HCT116 (cell line): ENCODE results near the gene MAST4. TPM values are rescaled to one million over a fixed set of nuclear protein-coding genes. Genes with fewer than 3 reads are reported as not detected.

Experiments used
- ATAC-seq: fragments of 200-7000 bp; cut with Tn5 transposase; 2 replicates; pipeline ENCODE4 v1.9.1; 2020; ENCODE audit warnings: mild to moderate bottlenecking, moderate library complexity
- BruUV-seq: library from RNA; stranded (reverse); fragments of 400-500 nt; replicated peaks from 2 replicates; lab custom pipeline; 2021; lab: Mats Ljungman, UMichigan
- CTCF ChIA-PET: fragments of 300-600 bp; sonication (Branson Sonifier 250); formaldehyde crosslinking; loops from one replicate; lab custom pipeline; 2021; ENCODE audit warnings: antibody characterized with exemption; lab: Charles Lee
- POLR2A ChIA-PET: fragments of 300-600, 350-600 bp; sonication (Branson Sonifier 250); formaldehyde crosslinking; loops from one replicate; lab custom pipeline; 2021; ENCODE audit warnings: antibody characterized with exemption; lab: Charles Lee
- RAD21 ChIA-PET, 2 experiments: fragments of 300-600 bp; sonication (Branson Sonifier 250); formaldehyde crosslinking; loops; one replicate each; lab custom pipeline; 2023; ENCODE audit warnings: low total read pairs in 2 of 2; ENCODE audit not compliant: uncharacterized antibody in 2 of 2, unreplicated experiment in 2 of 2, low non-redundant PET in 1 of 2; lab: Charles Lee
- DNase-seq: peaks from one replicate; pipeline ENCODE4 v3.0.0-alpha.2; 2010; ENCODE audit warnings: low read depth, low spot score
- H2AFZ ChIP-seq: fragments of 200-600 bp; shearing (Covaris generic), sonication (generic); 2 replicates; pipeline ENCODE4 v1.6.1; 2017; ENCODE audit warnings: low read depth, mixed run types, mixed read lengths, antibody characterized with exemption, low read length; ENCODE audit not compliant: poor library complexity, severe bottlenecking
- H3K27ac ChIP-seq: 2 replicates; pipeline ENCODE4 v1.5.1; 2012; ENCODE audit warnings: low read depth, low read length
- H3K27me3 ChIP-seq: fragments of 200-600 bp; sonication (generic); 2 replicates; pipeline ENCODE4 v1.6.1; 2016; ENCODE audit warnings: mixed run types, low read length, mixed read lengths; ENCODE audit not compliant: insufficient read depth
- H3K36me3 ChIP-seq, 2 experiments: fragments of 200-500 bp in 1 of 2; fragments of 200-600 bp in 1 of 2; sonication (Bioruptor generic) in 1 of 2; sonication (generic) in 1 of 2; 2 replicates each; pipeline versions ENCODE4 v1.5.1 to v1.6.1; 2014 to 2016; ENCODE audit warnings: low read length in 2 of 2, inconsistent platforms in 1 of 2, mixed read lengths in 1 of 2, mixed run types in 1 of 2; ENCODE audit not compliant: insufficient read depth in 2 of 2, control insufficient read depth in 1 of 2
- H3K4me1 ChIP-seq, 2 experiments: fragments of 200-600 bp in 1 of 2; sonication (generic) in 1 of 2; 2 replicates each; pipeline versions ENCODE4 v1.5.1 to v1.6.1; 2012 to 2017; ENCODE audit warnings: low read length in 2 of 2, inconsistent platforms in 1 of 2, mild to moderate bottlenecking in 1 of 2, mixed read lengths in 1 of 2, mixed run types in 1 of 2, moderate library complexity in 1 of 2; ENCODE audit not compliant: insufficient read depth in 2 of 2, control insufficient read depth in 1 of 2
- H3K4me2 ChIP-seq: fragments of 200-600 bp; sonication (generic); 2 replicates; pipeline ENCODE4 v1.6.1; 2017; ENCODE audit warnings: mixed run types, low read length, mixed read lengths
- H3K4me3 ChIP-seq, 2 experiments: fragments of 200-600 bp in 1 of 2; sonication (generic) in 1 of 2; replicated peaks in 1 of 2; 2 replicates each; pipeline ENCODE4 v1.5.1; 2011 to 2016; ENCODE audit warnings: low read length in 2 of 2, control low read depth in 1 of 2, low read depth in 1 of 2, mild to moderate bottlenecking in 1 of 2, mixed read lengths in 1 of 2, mixed run types in 1 of 2
- H3K79me2 ChIP-seq: fragments of 200-600 bp; sonication (generic); 2 replicates; pipeline ENCODE4 v1.6.1; 2017; ENCODE audit warnings: mild to moderate bottlenecking, mixed run types, low read length, moderate library complexity, mixed read lengths; ENCODE audit not compliant: insufficient read depth
- H3K9ac ChIP-seq: fragments of 200-600 bp; sonication (generic); 2 replicates; pipeline ENCODE4 v1.6.1; 2016; ENCODE audit warnings: low read length, mixed read lengths
- H3K9me2 ChIP-seq: fragments of 200-600 bp; sonication (generic), shearing (Covaris generic); 2 replicates; pipeline ENCODE4 v1.6.1; 2017; ENCODE audit warnings: mixed run types, mild to moderate bottlenecking, moderate library complexity; ENCODE audit not compliant: insufficient read depth
- H3K9me3 ChIP-seq, 2 experiments: fragments of 200-500 bp in 1 of 2; fragments of 200-600 bp in 1 of 2; sonication (Bioruptor generic) in 1 of 2; sonication (generic) in 1 of 2; 2 replicates each; pipeline ENCODE4 v1.6.1; 2014 to 2017; ENCODE audit warnings: low read length in 2 of 2, mixed read lengths in 2 of 2, inconsistent platforms in 1 of 2, low read depth in 1 of 2, mild to moderate bottlenecking in 1 of 2, mixed run types in 1 of 2, moderate library complexity in 1 of 2; ENCODE audit not compliant: control insufficient read depth in 1 of 2, insufficient read depth in 1 of 2
- H4K20me1 ChIP-seq: fragments of 200-600 bp; sonication (generic), shearing (Covaris generic); 2 replicates; pipeline ENCODE4 v1.6.1; 2017; ENCODE audit warnings: mixed run types, mild to moderate bottlenecking, moderate library complexity; ENCODE audit not compliant: insufficient read depth
- CBX3 ChIP-seq: IDR thresholded peaks from 2 replicates; pipeline ENCODE4 v1.6.1; 2012; ENCODE audit warnings: low read depth
- EZH2phosphoT487 ChIP-seq: fragments of 200-600 bp; IDR thresholded peaks from 2 replicates; pipeline ENCODE4 v1.6.1; 2018; ENCODE audit warnings: antibody characterized with exemption, borderline replicate concordance
- FOSL1 ChIP-seq: IDR thresholded peaks from 2 replicates; pipeline ENCODE4 v1.6.1; 2012; ENCODE audit warnings: low read depth
- JUND ChIP-seq: IDR thresholded peaks from 2 replicates; pipeline ENCODE4 v1.6.1; 2012
- RAD21 ChIP-seq: IDR thresholded peaks from 2 replicates; pipeline ENCODE4 v1.6.1; 2012; ENCODE audit warnings: low read depth, mild to moderate bottlenecking
- TCF7L2 ChIP-seq: IDR thresholded peaks from 2 replicates; pipeline ENCODE4 v1.7.0; 2011; ENCODE audit warnings: borderline replicate concordance, inconsistent platforms; ENCODE audit not compliant: insufficient read depth, insufficient read length; ENCODE audit errors: extremely low read depth
- YY1 ChIP-seq: IDR thresholded peaks from 2 replicates; pipeline ENCODE4 v1.6.1; 2011; ENCODE audit warnings: low read length, low read depth, moderate library complexity, mild to moderate bottlenecking; ENCODE audit not compliant: insufficient replicate concordance; ENCODE audit errors: extremely low read depth
- ZFX ChIP-seq: fragments of 450-650 bp; IDR thresholded peaks from 2 replicates; pipeline ENCODE4 v1.6.1; 2017
- ZNF274 ChIP-seq: fragments of 200-500 bp; sonication (Bioruptor generic); IDR thresholded peaks from 2 replicates; pipeline ENCODE4 v1.6.1; 2014; ENCODE audit warnings: mild to moderate bottlenecking, low read depth, low read length, inconsistent platforms
- intact Hi-C: fragments of 100-400 bp; cut with micrococcal nuclease; formaldehyde crosslinking; loops from 2 replicates; pipeline ENCODE4 v1.10.0; 2022
- total RNA-seq: library from RNA; stranded (reverse); gene quantifications from one replicate; pipeline ENCODE4 v1.2.1, GENCODE V29; 2021; ENCODE audit not compliant: unreplicated experiment
- TF ChIP-seq, protein P1 (sequence below), 3 experiments: fragments of 200-600 bp in 1 of 3; sonication (generic) in 1 of 3; IDR thresholded peaks in 2 of 3; conservative IDR thresholded peaks in 1 of 3; 2 replicates each; pipeline ENCODE4 v1.5.1; 2012 to 2017; ENCODE audit warnings: low read depth in 2 of 3, low read length in 2 of 3, antibody characterized with exemption in 1 of 3, borderline replicate concordance in 1 of 3, control low read depth in 1 of 3, mild to moderate bottlenecking in 1 of 3, mixed read lengths in 1 of 3, mixed run types in 1 of 3, moderate library complexity in 1 of 3; ENCODE audit not compliant: insufficient read depth in 1 of 3
- TF ChIP-seq, protein P2 (sequence below): IDR thresholded peaks from 2 replicates; pipeline ENCODE4 v1.6.1; 2012
- TF ChIP-seq, protein P3 (sequence below): IDR thresholded peaks from 2 replicates; pipeline ENCODE4 v1.6.1; 2011; ENCODE audit warnings: mild to moderate bottlenecking, low read length, moderate library complexity; ENCODE audit not compliant: insufficient replicate concordance; ENCODE audit errors: extremely low read depth

MAST4 gene
- total RNA-seq, 1 experiment from 2014 or later, result 1.1 TPM

DNA sequence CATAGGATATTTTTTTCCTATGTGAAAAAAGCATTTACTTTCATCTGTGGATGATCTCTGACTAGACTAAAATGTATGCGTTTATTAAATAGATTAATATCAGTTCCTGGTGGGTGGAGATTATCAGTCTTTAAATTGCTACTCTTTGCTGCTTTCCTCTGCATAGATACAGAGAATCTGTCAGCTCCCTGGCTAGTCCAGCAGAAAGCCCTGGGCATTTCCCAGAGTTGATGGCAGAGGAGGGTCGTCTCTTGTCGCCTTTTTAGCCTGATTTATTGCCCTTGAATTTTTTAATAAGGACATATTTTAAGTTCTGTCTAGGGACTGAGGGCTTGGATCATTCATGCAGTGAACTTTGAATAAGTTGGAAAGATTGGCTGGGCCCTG, 434.9 kb downstream of the MAST4 start:
- TF ChIP-seq, protein P1, sequence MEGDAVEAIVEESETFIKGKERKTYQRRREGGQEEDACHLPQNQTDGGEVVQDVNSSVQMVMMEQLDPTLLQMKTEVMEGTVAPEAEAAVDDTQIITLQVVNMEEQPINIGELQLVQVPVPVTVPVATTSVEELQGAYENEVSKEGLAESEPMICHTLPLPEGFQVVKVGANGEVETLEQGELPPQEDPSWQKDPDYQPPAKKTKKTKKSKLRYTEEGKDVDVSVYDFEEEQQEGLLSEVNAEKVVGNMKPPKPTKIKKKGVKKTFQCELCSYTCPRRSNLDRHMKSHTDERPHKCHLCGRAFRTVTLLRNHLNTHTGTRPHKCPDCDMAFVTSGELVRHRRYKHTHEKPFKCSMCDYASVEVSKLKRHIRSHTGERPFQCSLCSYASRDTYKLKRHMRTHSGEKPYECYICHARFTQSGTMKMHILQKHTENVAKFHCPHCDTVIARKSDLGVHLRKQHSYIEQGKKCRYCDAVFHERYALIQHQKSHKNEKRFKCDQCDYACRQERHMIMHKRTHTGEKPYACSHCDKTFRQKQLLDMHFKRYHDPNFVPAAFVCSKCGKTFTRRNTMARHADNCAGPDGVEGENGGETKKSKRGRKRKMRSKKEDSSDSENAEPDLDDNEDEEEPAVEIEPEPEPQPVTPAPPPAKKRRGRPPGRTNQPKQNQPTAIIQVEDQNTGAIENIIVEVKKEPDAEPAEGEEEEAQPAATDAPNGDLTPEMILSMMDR (IDR thresholded peaks at IDR 0.05 in 2 of 3, conservative IDR thresholded peaks at IDR 0.05 in 1 of 3; ENCODE audit: borderline replicate concordance in 1 of 3, insufficient read depth in 1 of 3, low read depth in 2 of 3, low read length in 2 of 3), result no peak
- TF ChIP-seq ZFX (no peak), ZNF274 (no peak), JUND (no peak), EZH2phosphoT487 (no peak), TCF7L2 (no peak), CBX3 (no peak), RAD21 (no peak), FOSL1 (no peak), YY1 (no peak)
- TF ChIP-seq, protein P2, sequence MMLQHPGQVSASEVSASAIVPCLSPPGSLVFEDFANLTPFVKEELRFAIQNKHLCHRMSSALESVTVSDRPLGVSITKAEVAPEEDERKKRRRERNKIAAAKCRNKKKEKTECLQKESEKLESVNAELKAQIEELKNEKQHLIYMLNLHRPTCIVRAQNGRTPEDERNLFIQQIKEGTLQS, result no peak
- TF ChIP-seq, protein P3, sequence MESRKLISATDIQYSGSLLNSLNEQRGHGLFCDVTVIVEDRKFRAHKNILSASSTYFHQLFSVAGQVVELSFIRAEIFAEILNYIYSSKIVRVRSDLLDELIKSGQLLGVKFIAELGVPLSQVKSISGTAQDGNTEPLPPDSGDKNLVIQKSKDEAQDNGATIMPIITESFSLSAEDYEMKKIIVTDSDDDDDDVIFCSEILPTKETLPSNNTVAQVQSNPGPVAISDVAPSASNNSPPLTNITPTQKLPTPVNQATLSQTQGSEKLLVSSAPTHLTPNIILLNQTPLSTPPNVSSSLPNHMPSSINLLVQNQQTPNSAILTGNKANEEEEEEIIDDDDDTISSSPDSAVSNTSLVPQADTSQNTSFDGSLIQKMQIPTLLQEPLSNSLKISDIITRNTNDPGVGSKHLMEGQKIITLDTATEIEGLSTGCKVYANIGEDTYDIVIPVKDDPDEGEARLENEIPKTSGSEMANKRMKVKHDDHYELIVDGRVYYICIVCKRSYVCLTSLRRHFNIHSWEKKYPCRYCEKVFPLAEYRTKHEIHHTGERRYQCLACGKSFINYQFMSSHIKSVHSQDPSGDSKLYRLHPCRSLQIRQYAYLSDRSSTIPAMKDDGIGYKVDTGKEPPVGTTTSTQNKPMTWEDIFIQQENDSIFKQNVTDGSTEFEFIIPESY, result no peak
- TF ChIP-seq, all 23 proteins: peak for 0
- Histone ChIP-seq H3K4me2 (no peak overlapping the region), H3K4me1 (no peaks in the 10 kb centered on the region), H3K27ac (no peak overlapping the region), H3K79me2 (no peaks in the 10 kb centered on the region), H3K27me3 (peaks cover 32% of the 10 kb centered on the region), H3K36me3 (no peaks in the 10 kb centered on the region), H3K4me3 (no peak overlapping the region), H2AFZ (no peak overlapping the region), H3K9me3 (no peaks in the 10 kb centered on the region), H4K20me1 (no peaks in the 10 kb centered on the region), H3K9ac (no peak overlapping the region), H3K9me2 (no peaks in the 10 kb centered on the region)
- DNase-seq (no peak), ATAC-seq (no peak)
- RAD21 ChIA-PET, result no interaction called here
- BruUV-seq, result no TSS peak
- intact Hi-C loops, result no loop called here
- POLR2A ChIA-PET, result no interaction called here
- CTCF ChIA-PET, result no interaction called here
